HFF-Myc (cell line): ENCODE data around the gene RNF38.
"Not testable (repeated sequence)": the region's sequence is repeated elsewhere in the genome, so short reads cannot be mapped to it uniquely, and the experiment has no call there.

Experiments used
- DNase-seq: peaks from one replicate; pipeline ENCODE4 v3.0.0-alpha.2; 2011; ENCODE audit warnings: low read depth; ENCODE audit errors: extremely low read depth
- H3K4me3 ChIP-seq: replicated peaks from 2 replicates; pipeline ENCODE4 v1.5.1; 2011; ENCODE audit warnings: low read depth, mild to moderate bottlenecking, control low read depth, low read length
- CTCF ChIP-seq: IDR thresholded peaks from 2 replicates; pipeline ENCODE4 v1.5.1; 2012; ENCODE audit warnings: mild to moderate bottlenecking, low read depth, low read length, control low read depth; ENCODE audit errors: missing control alignments

Gene RNF38

GRCh38 chr9:36316611-36317317 is 83.3 kb downstream of the RNF38 start:
- TF ChIP-seq CTCF, result no peak
- no peak for DNase-seq
- H3K4me3 ChIP-seq, result no peak overlapping the region

- H3K4me3 ChIP-seq, result no peak overlapping the region
- no peak for DNase-seq
- no peak for TF ChIP-seq CTCF
Measured at GRCh38 chr9:36316049-36316448, 84.0 kb downstream of the RNF38 start.

- no peak overlapping the region for H3K4me3 ChIP-seq
- TF ChIP-seq CTCF, result no peak
- no peak for DNase-seq
Measured at GRCh38 chr9:36315283-36315682, 84.8 kb downstream of the RNF38 start.

DNA sequence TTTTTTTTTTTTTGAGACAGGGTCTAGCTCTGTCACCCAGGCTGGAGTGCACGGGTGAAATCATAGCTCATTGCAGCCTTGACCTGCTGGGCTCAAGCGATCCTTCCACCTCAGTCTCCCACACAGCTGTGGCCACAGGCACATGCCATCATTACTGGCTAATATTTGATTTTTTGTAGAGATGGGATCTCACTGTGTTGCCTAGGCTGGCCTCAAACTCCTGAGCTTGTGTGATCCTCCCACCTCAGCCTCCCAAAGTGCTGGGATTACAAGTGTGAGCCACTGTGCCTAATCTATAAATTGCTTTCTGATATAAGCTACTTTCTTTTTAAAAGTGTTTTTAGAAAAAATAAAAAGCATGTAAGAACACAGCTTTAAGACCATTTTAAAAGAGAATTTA is 85.3 kb downstream of the RNF38 start:
- TF ChIP-seq CTCF, result no peak
- H3K4me3 ChIP-seq, result no peak overlapping the region
- DNase-seq, result no peak

DNA sequence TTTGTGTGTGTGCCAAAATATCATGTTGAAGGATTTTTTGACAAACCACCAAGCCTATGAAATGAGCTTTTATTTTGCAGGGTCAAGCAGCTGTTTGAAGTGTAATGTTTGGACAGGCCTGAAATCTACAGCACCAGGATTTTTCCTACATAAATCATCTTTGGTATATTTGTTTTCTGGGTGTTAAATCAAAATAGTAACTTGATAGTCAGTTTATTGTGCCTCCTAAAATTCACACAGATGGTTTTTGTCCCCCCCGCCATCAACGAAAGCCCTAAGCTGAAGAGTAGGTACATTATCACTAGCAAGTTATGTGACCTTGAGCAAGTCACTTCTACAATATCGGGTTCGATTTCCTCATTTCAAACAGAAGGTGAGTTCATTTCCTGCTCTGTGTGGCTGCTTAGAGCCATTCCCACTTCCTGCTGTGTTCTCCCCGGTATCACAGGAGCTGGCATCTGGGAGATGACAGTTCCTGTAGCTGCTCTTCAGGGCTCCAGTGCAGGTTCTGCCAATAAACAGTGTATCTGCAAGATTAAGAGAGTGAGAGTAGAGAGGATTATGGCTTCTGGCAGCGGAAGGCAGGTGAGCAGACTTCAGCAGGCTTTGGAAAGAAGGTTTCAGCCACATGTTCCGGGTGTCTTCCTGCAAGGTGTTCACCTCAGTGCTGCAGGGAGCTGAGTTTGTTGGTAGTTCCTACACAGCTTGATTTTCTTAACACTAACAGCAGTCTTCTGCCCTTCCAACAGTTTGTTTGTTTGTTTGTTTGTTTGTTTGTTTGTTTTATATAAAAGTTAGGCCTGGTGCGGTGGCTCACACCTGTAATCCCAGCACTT is 93.4 kb downstream of the RNF38 start:
- no peak for TF ChIP-seq CTCF
- H3K4me3 ChIP-seq, result no peak overlapping the region
- DNase-seq, result no peak

- H3K4me3 ChIP-seq, DNase-seq: not testable (repeated sequence)
Measured at GRCh38 chr9:36304366-36304765, 95.7 kb downstream of the RNF38 start.

- H3K4me3 ChIP-seq, result no peak overlapping the region
- DNase-seq, result no peak
- TF ChIP-seq CTCF, result no peak
Measured at GRCh38 chr9:36301227-36301626, 98.8 kb downstream of the RNF38 start.
